ENCODE measurements around the gene KCNMA1.

Gene KCNMA1

GRCh38 chr10:77071001-77071511, 566.6 kb downstream of the KCNMA1 start:
- no peak overlapping the region for H3K4me3 ChIP-seq (ENCODE audit: low read depth, low read length)
- DNase-seq (ENCODE audit: low read depth): no peak
- no peak for TF ChIP-seq CTCF (IDR thresholded peaks at IDR 0.05; ENCODE audit: insufficient read depth, low read depth, low read length, missing control alignments)

- H3K4me3 ChIP-seq (ENCODE audit: low read depth, low read length): no peak overlapping the region
- TF ChIP-seq CTCF (IDR thresholded peaks at IDR 0.05; ENCODE audit: insufficient read depth, low read depth, low read length, missing control alignments): no peak
- no peak for DNase-seq (ENCODE audit: low read depth)
Observed at GRCh38 chr10:77070346-77070745, 567.3 kb downstream of the KCNMA1 start.

GRCh38 chr10:77068969-77069368, 568.6 kb downstream of the KCNMA1 start:
- no peak for DNase-seq (ENCODE audit: low read depth)
- no peak for TF ChIP-seq CTCF (IDR thresholded peaks at IDR 0.05; ENCODE audit: insufficient read depth, low read depth, low read length, missing control alignments)
- H3K4me3 ChIP-seq (ENCODE audit: low read depth, low read length): no peak overlapping the region

GRCh38 chr10:77068272-77068671, 569.3 kb downstream of the KCNMA1 start:
- TF ChIP-seq CTCF (IDR thresholded peaks at IDR 0.05; ENCODE audit: insufficient read depth, low read depth, low read length, missing control alignments): no peak
- no peak for DNase-seq (ENCODE audit: low read depth)
- H3K4me3 ChIP-seq (ENCODE audit: low read depth, low read length): no peak overlapping the region

GRCh38 chr10:77062381-77062780, 575.2 kb downstream of the KCNMA1 start:
- no peak for TF ChIP-seq CTCF (IDR thresholded peaks at IDR 0.05; ENCODE audit: insufficient read depth, low read depth, low read length, missing control alignments)
- H3K4me3 ChIP-seq (ENCODE audit: low read depth, low read length): no peak overlapping the region
- no peak for DNase-seq (ENCODE audit: low read depth)

- no peak for DNase-seq (ENCODE audit: low read depth)
- no peak for TF ChIP-seq CTCF (IDR thresholded peaks at IDR 0.05; ENCODE audit: insufficient read depth, low read depth, low read length, missing control alignments)
- H3K4me3 ChIP-seq (ENCODE audit: low read depth, low read length): no peak overlapping the region
Observed at GRCh38 chr10:77060913-77061312, 576.7 kb downstream of the KCNMA1 start.

- TF ChIP-seq CTCF (IDR thresholded peaks at IDR 0.05; ENCODE audit: insufficient read depth, low read depth, low read length, missing control alignments): no peak
- no peak for DNase-seq (ENCODE audit: low read depth)
- H3K4me3 ChIP-seq (ENCODE audit: low read depth, low read length): no peak overlapping the region
Observed at GRCh38 chr10:77056650-77057049, 581.0 kb downstream of the KCNMA1 start.

Measured in GM12865 (cell line).